Kidney epithelial cell (primary cell): ENCODE data around the gene PAN2. TPM values are rescaled to one million over a fixed set of nuclear protein-coding genes. Genes with fewer than 3 reads are reported as not detected.
"Not testable (repeated sequence)": the region's sequence is repeated elsewhere in the genome, so short reads cannot be mapped to it uniquely, and the experiment has no call there.

Experiments
- DNase-seq: peaks from one replicate; pipeline ENCODE4 v3.0.0-alpha.2; 2010; ENCODE audit warnings: low read depth
- H3K27me3 ChIP-seq: 2 replicates; pipeline ENCODE4 v1.6.0; 2011; ENCODE audit warnings: low read length; ENCODE audit not compliant: control insufficient read depth, insufficient read depth
- H3K36me3 ChIP-seq: 2 replicates; pipeline ENCODE4 v1.5.1; 2011; ENCODE audit warnings: low read length; ENCODE audit not compliant: control insufficient read depth, insufficient read depth
- H3K4me3 ChIP-seq: 2 replicates; pipeline ENCODE4 v1.5.1; 2011; ENCODE audit warnings: low read depth, mild to moderate bottlenecking, control low read depth, low read length
- total RNA-seq: library from RNA; depleted of rRNA; stranded (reverse); fragments of >200 nt; gene quantifications from 2 replicates; pipeline ENCODE4 v1.2.3, GENCODE V29; 2015
- TF ChIP-seq, protein P1 (sequence below): IDR thresholded peaks from 2 replicates; pipeline ENCODE4 v1.5.1; 2011; ENCODE audit warnings: mild to moderate bottlenecking, moderate library complexity, low read length, control low read depth, inconsistent platforms; ENCODE audit not compliant: insufficient read depth, poor library complexity, severe bottlenecking

The PAN2 gene
- total RNA-seq, 1 donor from 2014 or later: 21.6 TPM

DNA sequence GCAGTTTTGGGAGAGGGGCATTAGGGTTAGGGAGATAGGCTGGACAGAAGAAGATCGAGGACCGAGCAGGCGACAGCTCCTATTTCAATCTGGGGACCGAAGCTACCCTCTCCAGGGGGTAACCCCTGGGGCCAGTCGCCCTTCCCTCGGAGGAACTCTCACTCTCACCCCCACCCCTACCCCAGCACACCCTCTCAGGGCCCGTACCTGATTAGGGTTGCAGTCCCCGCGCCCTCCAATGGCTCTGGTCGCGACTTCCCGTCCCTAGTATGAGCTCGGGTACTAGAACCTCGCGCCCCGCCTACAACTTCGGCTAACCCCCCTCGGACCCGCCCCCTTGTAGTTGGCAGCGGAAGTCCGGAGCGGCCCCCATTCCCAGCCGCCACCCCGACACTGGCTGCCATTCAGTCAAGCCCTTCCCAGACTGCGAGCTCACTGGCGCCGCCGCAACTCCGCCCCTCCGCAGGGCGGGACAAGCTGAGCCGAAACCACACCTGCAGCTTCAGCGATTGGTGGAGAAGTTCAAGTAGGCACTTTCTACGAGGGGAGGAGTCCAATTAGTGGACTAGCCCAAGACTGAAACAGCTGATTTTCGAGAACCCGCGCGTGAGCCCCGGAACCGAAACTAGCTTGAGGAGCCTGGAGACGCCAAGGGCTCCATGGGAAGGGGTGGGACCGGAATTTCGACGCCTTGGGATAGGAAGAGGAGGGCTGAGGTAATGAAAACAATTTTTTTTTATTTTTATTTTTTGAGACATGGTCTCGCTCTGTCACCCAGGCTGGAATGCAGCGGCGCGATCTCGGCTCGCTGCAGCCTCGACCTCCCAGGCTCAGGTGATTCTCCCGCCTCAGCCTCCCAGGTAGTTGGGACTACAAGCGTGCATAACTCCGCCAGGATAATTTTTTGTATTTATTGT, 26.3 kb upstream of the PAN2 start, which contains the start of gene STAT2:
Gene STAT2, minus strand, starts transcription at position 257 of the 917 bp plus-strand sequence. CDS start 3,536 bp downstream, outside the sequence.
- Histone ChIP-seq H3K36me3 (peaks cover 2% of the 10 kb centered on the region), H3K27me3 (no peaks in the 10 kb centered on the region), H3K4me3 (peak within 1 kb of the TSS; percentile 77)
- TF ChIP-seq, protein P1, sequence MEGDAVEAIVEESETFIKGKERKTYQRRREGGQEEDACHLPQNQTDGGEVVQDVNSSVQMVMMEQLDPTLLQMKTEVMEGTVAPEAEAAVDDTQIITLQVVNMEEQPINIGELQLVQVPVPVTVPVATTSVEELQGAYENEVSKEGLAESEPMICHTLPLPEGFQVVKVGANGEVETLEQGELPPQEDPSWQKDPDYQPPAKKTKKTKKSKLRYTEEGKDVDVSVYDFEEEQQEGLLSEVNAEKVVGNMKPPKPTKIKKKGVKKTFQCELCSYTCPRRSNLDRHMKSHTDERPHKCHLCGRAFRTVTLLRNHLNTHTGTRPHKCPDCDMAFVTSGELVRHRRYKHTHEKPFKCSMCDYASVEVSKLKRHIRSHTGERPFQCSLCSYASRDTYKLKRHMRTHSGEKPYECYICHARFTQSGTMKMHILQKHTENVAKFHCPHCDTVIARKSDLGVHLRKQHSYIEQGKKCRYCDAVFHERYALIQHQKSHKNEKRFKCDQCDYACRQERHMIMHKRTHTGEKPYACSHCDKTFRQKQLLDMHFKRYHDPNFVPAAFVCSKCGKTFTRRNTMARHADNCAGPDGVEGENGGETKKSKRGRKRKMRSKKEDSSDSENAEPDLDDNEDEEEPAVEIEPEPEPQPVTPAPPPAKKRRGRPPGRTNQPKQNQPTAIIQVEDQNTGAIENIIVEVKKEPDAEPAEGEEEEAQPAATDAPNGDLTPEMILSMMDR: no peak
- peak; percentile 100 for DNase-seq

GRCh38 chr12:56358836-56359532, 25.2 kb upstream of the PAN2 start:
- TF ChIP-seq, protein P1: no peak
- DNase-seq: peak; percentile 35
- Histone ChIP-seq H3K4me3 (peak overlapping the region; percentile 77), H3K36me3 (peaks cover 3% of the 10 kb centered on the region), H3K27me3 (no peaks in the 10 kb centered on the region)

DNA sequence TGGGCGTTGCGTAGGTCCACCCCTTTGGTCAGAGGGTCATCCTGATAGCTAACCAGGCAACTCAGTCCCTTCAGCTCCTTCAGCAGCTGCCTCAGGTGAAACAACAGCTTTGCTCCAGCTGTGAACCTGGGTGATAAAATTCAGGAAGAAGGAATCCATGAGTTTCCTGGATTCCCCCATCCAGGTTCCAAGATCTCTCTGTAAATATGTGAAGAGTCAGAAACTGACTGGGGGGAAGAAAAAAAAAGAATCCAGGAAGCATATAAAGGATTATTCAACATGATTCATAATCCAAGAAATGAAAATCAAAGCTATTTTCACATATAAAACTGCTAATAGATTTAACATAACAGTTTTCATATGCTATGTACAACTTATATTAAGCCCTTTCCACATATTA, 17.5 kb upstream of the PAN2 start:
- H3K36me3 ChIP-seq: peaks cover 4% of the 10 kb centered on the region
- DNase-seq: no peak
- TF ChIP-seq, protein P1: no peak
- no peak overlapping the region for H3K4me3 ChIP-seq
- no peaks in the 10 kb centered on the region for H3K27me3 ChIP-seq

DNA sequence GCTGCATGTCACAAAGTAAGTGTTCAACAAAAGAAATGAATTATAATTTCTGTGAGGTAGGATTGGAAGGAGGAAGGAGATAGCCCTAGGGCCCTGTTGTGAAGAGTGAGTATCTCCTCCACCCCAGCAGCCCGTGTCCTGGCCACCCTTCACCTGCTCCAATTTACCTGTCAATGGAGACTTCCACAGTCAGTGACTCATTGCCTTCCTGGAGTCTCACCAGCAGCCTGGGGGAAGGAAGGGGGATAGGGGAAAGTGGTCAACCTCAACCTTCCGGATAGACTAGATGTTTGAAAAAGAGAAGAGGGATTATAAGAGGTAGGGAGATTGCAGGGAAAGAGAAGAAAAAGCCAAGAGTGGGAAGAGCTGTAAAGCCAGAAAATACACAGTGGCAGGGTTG, 16.9 kb upstream of the PAN2 start:
- TF ChIP-seq, protein P1: no peak
- DNase-seq: no peak
- H3K27me3 ChIP-seq: no peaks in the 10 kb centered on the region
- no peak overlapping the region for H3K4me3 ChIP-seq
- peaks cover 4% of the 10 kb centered on the region for H3K36me3 ChIP-seq

- TF ChIP-seq, protein P1: no peak
- Histone ChIP-seq H3K27me3 (no peaks in the 10 kb centered on the region), H3K36me3 (peaks cover 3% of the 10 kb centered on the region), H3K4me3 (no peak overlapping the region)
- no peak for DNase-seq
Measured at GRCh38 chr12:56348776-56349175, 15.0 kb upstream of the PAN2 start.

GRCh38 chr12:56347255-56347654, 13.5 kb upstream of the PAN2 start:
- H3K27me3 ChIP-seq, H3K36me3 ChIP-seq, DNase-seq, H3K4me3 ChIP-seq: not testable (repeated sequence)
